ENCODE measurements around the gene SPATA7.
"Not testable (repeated sequence)": the region's sequence is repeated elsewhere in the genome, so short reads cannot be mapped to it uniquely, and the experiment has no call there.

The SPATA7 gene

GRCh38 chr14:88385212-88386101 is at the start of gene SPATA7:
SPATA7 (plus strand) TSS chr14:88385657; CDS start chr14:88385819, 162 bp downstream.
- DNase-seq = peak; percentile 89

- DNase-seq = no peak
Measured at GRCh38 chr14:88340357-88340756, 45.1 kb upstream of the SPATA7 start.

GRCh38 chr14:88342980-88343379 is 42.5 kb upstream of the SPATA7 start:
- DNase-seq = no peak

- DNase-seq = no peak
Measured at GRCh38 chr14:88346048-88346639, 39.3 kb upstream of the SPATA7 start.

GRCh38 chr14:88348546-88348945 is 36.9 kb upstream of the SPATA7 start:
- DNase-seq = no peak

- DNase-seq = peak; percentile 99
Measured at GRCh38 chr14:88351966-88352691, 33.3 kb upstream of the SPATA7 start.

GRCh38 chr14:88352698-88353097 is 32.8 kb upstream of the SPATA7 start:
- peak; percentile 99 for DNase-seq

- DNase-seq = no peak
Measured at GRCh38 chr14:88354358-88354757, 31.1 kb upstream of the SPATA7 start.

GRCh38 chr14:88359500-88359899 is 26.0 kb upstream of the SPATA7 start:
- DNase-seq = no peak

GRCh38 chr14:88363644-88364043 is 21.8 kb upstream of the SPATA7 start:
- DNase-seq = no peak

GRCh38 chr14:88364710-88365413 is 20.6 kb upstream of the SPATA7 start:
- no peak for DNase-seq

- no peak for DNase-seq
Measured at GRCh38 chr14:88369496-88369895, 16.0 kb upstream of the SPATA7 start.

- no peak for DNase-seq
Measured at GRCh38 chr14:88379706-88380343, 5.6 kb upstream of the SPATA7 start.

GRCh38 chr14:88380405-88380804 is 5.1 kb upstream of the SPATA7 start:
- no peak for DNase-seq

- not testable (repeated sequence) for DNase-seq
Measured at GRCh38 chr14:88381634-88382033, 3.8 kb upstream of the SPATA7 start.

- DNase-seq = no peak
Measured at GRCh38 chr14:88384718-88385117, 739 bp upstream of the SPATA7 start.

- no peak for DNase-seq
Measured at GRCh38 chr14:88386256-88386794, 868 bp downstream of the SPATA7 start.

- no peak for DNase-seq
Measured at GRCh38 chr14:88388741-88389282, 3.4 kb downstream of the SPATA7 start.

GRCh38 chr14:88392609-88393008 is 7.2 kb downstream of the SPATA7 start:
- no peak for DNase-seq

- no peak for DNase-seq
Measured at GRCh38 chr14:88411039-88411438, 25.6 kb downstream of the SPATA7 start.

GRCh38 chr14:88417594-88417993 is 32.1 kb downstream of the SPATA7 start:
- DNase-seq = no peak

- DNase-seq = no peak
Measured at GRCh38 chr14:88420187-88420586, 34.7 kb downstream of the SPATA7 start.

All from NCI-H524 treated with DMSO at 0.1 percent for 48 hours (cell line).